DOHH2 (cell line): ENCODE results near the gene MAP7D3.

Experiments used
- H3F3A ChIP-seq: fragments of 200-600 bp; sonication (generic), shearing (Covaris generic); 2 replicates; pipeline ENCODE4 v1.6.0; 2016; ENCODE audit warnings: antibody characterized with exemption, mild to moderate bottlenecking; ENCODE audit not compliant: control insufficient read depth, insufficient read depth
- H3K27ac ChIP-seq: fragments of 200-600 bp; sonication (generic); 2 replicates; pipeline ENCODE4 v1.5.1; 2014; ENCODE audit warnings: low read depth, mild to moderate bottlenecking, low read length, moderate library complexity
- H3K27me3 ChIP-seq: fragments of 200-600 bp; sonication (generic); 2 replicates; pipeline ENCODE4 v1.6.1; 2014; ENCODE audit warnings: mild to moderate bottlenecking, low read length, mixed read lengths; ENCODE audit not compliant: control insufficient read depth
- H3K36me3 ChIP-seq: fragments of 200-600 bp; sonication (generic); 2 replicates; pipeline ENCODE4 v1.6.1; 2014; ENCODE audit warnings: mild to moderate bottlenecking, low read length, moderate library complexity, mixed read lengths; ENCODE audit not compliant: control insufficient read depth
- H3K4me1 ChIP-seq: fragments of 200-600 bp; sonication (generic); 2 replicates; pipeline ENCODE4 v1.6.1; 2014; ENCODE audit warnings: mild to moderate bottlenecking, low read length, mixed read lengths; ENCODE audit not compliant: control insufficient read depth
- H3K4me2 ChIP-seq: fragments of 200-600 bp; sonication (generic); 2 replicates; pipeline ENCODE4 v1.6.0; 2014; ENCODE audit warnings: mild to moderate bottlenecking, low read length, moderate library complexity
- H3K4me3 ChIP-seq: fragments of 200-600 bp; sonication (generic); 2 replicates; pipeline ENCODE4 v1.5.1; 2014; ENCODE audit warnings: mild to moderate bottlenecking, low read length, mixed read lengths
- H3K79me2 ChIP-seq: fragments of 200-600 bp; sonication (generic); 2 replicates; pipeline ENCODE4 v1.6.1; 2014; ENCODE audit warnings: mild to moderate bottlenecking, low read length, mixed read lengths; ENCODE audit not compliant: control insufficient read depth
- H3K9me2 ChIP-seq: fragments of 200-600 bp; sonication (generic); replicated peaks from 2 replicates; pipeline ENCODE4 v1.6.1; 2014; ENCODE audit warnings: mild to moderate bottlenecking, low read length, mixed read lengths; ENCODE audit not compliant: control insufficient read depth
- H3K9me3 ChIP-seq: fragments of 200-600 bp; sonication (generic); 2 replicates; pipeline ENCODE4 v1.6.1; 2014; ENCODE audit warnings: antibody characterized with exemption, low read length, mixed read lengths; ENCODE audit not compliant: control insufficient read depth, insufficient read depth
- H4K20me1 ChIP-seq: fragments of 200-600 bp; sonication (generic); 2 replicates; pipeline ENCODE4 v1.6.0; 2014; ENCODE audit warnings: low read depth, mild to moderate bottlenecking, antibody characterized with exemption, low read length, moderate library complexity; ENCODE audit not compliant: control insufficient read depth, insufficient read depth
- CTCF ChIP-seq: fragments of 200-600 bp; sonication (generic); IDR thresholded peaks from one replicate; pipeline ENCODE4 v1.5.1; 2014; ENCODE audit warnings: antibody characterized with exemption, mild to moderate bottlenecking, low read depth, low read length; ENCODE audit not compliant: poor library complexity, severe bottlenecking
- EZH2phosphoT487 ChIP-seq: fragments of 200-600 bp; sonication (generic); IDR thresholded peaks from 2 replicates; pipeline ENCODE4 v1.6.1; 2017; ENCODE audit warnings: borderline replicate concordance, mild to moderate bottlenecking, antibody characterized with exemption, low read length, moderate library complexity, mixed read lengths

MAP7D3 gene

GRCh38 chrX:136210243-136210642 lies 41.0 kb downstream of the MAP7D3 start:
- H3K9me3 ChIP-seq = no peaks in the 10 kb centered on the region
- H3F3A ChIP-seq = no peaks in the 10 kb centered on the region
- TF ChIP-seq CTCF (no peak), EZH2phosphoT487 (no peak)
- H3K4me1 ChIP-seq = peaks cover 16% of the 10 kb centered on the region
- no peaks in the 10 kb centered on the region for H3K79me2 ChIP-seq
- no peaks in the 10 kb centered on the region for H3K36me3 ChIP-seq
- no peaks in the 10 kb centered on the region for H4K20me1 ChIP-seq
- H3K4me3 ChIP-seq = peak overlapping the region; percentile 15; the same call in 1 of the 2 replicates
- no peaks in the 10 kb centered on the region for H3K27me3 ChIP-seq
- H3K4me2 ChIP-seq = peak overlapping the region; percentile 46
- no peak overlapping the region for H3K27ac ChIP-seq
- no peaks in the 10 kb centered on the region for H3K9me2 ChIP-seq

DNA sequence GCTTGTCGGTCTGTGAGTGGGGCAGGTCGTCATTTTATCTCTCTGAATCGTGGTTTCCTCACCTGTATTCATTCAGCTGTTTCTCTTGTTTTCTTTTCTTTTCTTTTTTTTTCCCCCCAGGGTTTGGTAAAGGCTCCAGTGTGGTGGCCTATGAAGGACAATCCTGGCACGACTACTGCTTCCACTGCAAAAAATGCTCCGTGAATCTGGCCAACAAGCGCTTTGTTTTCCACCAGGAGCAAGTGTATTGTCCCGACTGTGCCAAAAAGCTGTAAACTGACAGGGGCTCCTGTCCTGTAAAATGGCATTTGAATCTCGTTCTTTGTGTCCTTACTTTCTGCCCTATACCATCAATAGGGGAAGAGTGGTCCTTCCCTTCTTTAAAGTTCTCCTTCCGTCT lies 41.4 kb downstream of the MAP7D3 start:
- H3K36me3 ChIP-seq = no peaks in the 10 kb centered on the region
- no peak overlapping the region for H3K27ac ChIP-seq
- H3K27me3 ChIP-seq = no peaks in the 10 kb centered on the region
- no peaks in the 10 kb centered on the region for H4K20me1 ChIP-seq
- H3K9me2 ChIP-seq = no peaks in the 10 kb centered on the region
- H3K4me2 ChIP-seq = peak overlapping the region; percentile 46
- peaks cover 16% of the 10 kb centered on the region for H3K4me1 ChIP-seq
- TF ChIP-seq EZH2phosphoT487 = no peak
- TF ChIP-seq CTCF = no peak
- no peaks in the 10 kb centered on the region for H3K79me2 ChIP-seq
- H3F3A ChIP-seq = no peaks in the 10 kb centered on the region
- no peak overlapping the region for H3K4me3 ChIP-seq
- no peaks in the 10 kb centered on the region for H3K9me3 ChIP-seq

DNA sequence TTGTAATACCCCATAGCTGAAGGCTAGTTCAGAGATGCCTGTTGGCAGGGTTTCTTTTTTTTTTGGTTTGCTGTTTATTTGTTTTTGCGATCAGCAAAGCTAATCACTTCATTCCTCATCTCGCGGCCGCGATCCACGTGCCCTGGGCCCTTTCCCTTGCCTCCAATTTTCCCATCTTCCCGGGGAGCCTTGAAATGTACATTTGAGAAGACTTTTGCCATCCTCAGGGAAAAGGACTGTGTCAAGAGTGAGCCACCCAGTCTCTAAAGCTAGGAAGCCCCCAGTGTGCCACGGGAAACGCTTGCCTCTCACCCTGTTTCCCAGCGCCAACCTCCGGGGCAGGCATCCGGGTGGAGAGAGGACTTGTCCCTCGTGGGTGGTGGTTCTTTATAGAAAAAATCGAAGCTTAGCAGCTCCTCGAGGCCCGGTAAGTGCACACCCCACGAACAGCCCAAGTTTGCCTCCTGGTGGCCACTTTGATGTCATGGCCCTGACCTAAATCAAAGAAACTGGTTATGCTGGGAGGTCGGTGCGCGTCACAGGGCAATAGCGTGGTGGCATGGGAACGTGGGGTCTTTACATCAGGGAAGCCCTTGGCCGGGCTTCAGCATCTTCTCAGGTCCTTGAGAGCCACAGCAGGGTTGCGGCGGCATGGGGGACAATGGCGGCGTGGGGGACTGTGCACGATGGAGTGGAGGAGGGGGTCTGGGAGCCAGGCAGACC lies 42.0 kb downstream of the MAP7D3 start:
- Histone ChIP-seq H3K27me3 (0 out of 2 replicates have a peak, but pooled peaks cover 2% of the 10 kb centered on the region), H3K36me3 (no peaks in the 10 kb centered on the region), H3F3A (no peaks in the 10 kb centered on the region), H3K4me2 (no peak overlapping the region), H3K4me1 (peaks cover 16% of the 10 kb centered on the region), H3K9me2 (no peaks in the 10 kb centered on the region), H3K27ac (no peak overlapping the region), H3K9me3 (no peaks in the 10 kb centered on the region), H4K20me1 (no peaks in the 10 kb centered on the region), H3K79me2 (no peaks in the 10 kb centered on the region), H3K4me3 (no peak overlapping the region)
- TF ChIP-seq CTCF (peak; percentile 28), EZH2phosphoT487 (no peak)
